Measurements from ENCODE around the gene RNASET2. TPM values are rescaled to one million over a fixed set of nuclear protein-coding genes. Genes with fewer than 3 reads are reported as not detected.

RNASET2 gene
- total RNA-seq, result 100 to 1,000 TPM in 1 of 4 donors, 10 to 100 TPM in 3; 65.6 to 169 (median 81.4) TPM

GRCh38 chr6:166956444-166957086, at the start of gene RNASET2:
TSS of gene RNASET2 (minus strand) at chr6:166956550. CDS start at chr6:166956182, 368 bp downstream.
- TF ChIP-seq CTCF (IDR thresholded peaks at IDR 0.05) (no peak), POLR2A (IDR thresholded peaks at IDR 0.05) (peak; percentile 87 to 89)
- H3K27ac ChIP-seq, result peak within 1 kb of the TSS; percentile 96 to 100 (median 98)
- H3K36me3 ChIP-seq, result no peaks in the 10 kb centered on the region
- peaks cover 0 to 33% (median 17%) of the 10 kb centered on the region in 4 donors for H3K4me1 ChIP-seq
- peak within 1 kb of the TSS; percentile 71 to 98 (median 92) for H3K4me3 ChIP-seq
- H3K27me3 ChIP-seq, result no peaks in the 10 kb centered on the region
- DNase-seq, result peak; percentile 97 to 100 (median 100)
- H3K9me3 ChIP-seq, result no peaks in the 10 kb centered on the region

- no peak overlapping the region for H3K4me3 ChIP-seq
- H3K27ac ChIP-seq, result no peak overlapping the region
- no peaks in the 10 kb centered on the region for H3K9me3 ChIP-seq
- no peak for TF ChIP-seq CTCF (IDR thresholded peaks at IDR 0.05)
- TF ChIP-seq POLR2A (IDR thresholded peaks at IDR 0.05), result no peak
- peaks cover 0 to 13% (median under 1%) of the 10 kb centered on the region in 4 donors for H3K4me1 ChIP-seq
- H3K27me3 ChIP-seq, result no peaks in the 10 kb centered on the region
- peaks cover 0 to 28% (median 0%) of the 10 kb centered on the region in 3 donors for H3K36me3 ChIP-seq
- DNase-seq, result no peak
Observed at GRCh38 chr6:167005350-167006159, 49.2 kb upstream of the RNASET2 start.

GRCh38 chr6:167000759-167001158, 44.4 kb upstream of the RNASET2 start:
- H3K27me3 ChIP-seq, result no peaks in the 10 kb centered on the region
- H3K4me1 ChIP-seq, result peaks cover 0 to 14% (median 7%) of the 10 kb centered on the region in 4 donors
- no peak for TF ChIP-seq POLR2A (IDR thresholded peaks at IDR 0.05)
- no peak for TF ChIP-seq CTCF (IDR thresholded peaks at IDR 0.05)
- no peak overlapping the region for H3K4me3 ChIP-seq
- no peak overlapping the region for H3K27ac ChIP-seq
- DNase-seq, result no peak
- peaks cover 0 to 17% (median 0%) of the 10 kb centered on the region in 3 donors for H3K36me3 ChIP-seq
- H3K9me3 ChIP-seq, result no peaks in the 10 kb centered on the region

GRCh38 chr6:166999884-167000253, 43.5 kb upstream of the RNASET2 start:
- Histone ChIP-seq H3K36me3 (peaks cover 0 to 13% (median 0%) of the 10 kb centered on the region in 3 donors), H3K27me3 (no peaks in the 10 kb centered on the region), H3K27ac (peak overlapping the region; percentile 62 to 80 (median 74)), H3K4me1 (peaks cover 0 to 14% (median 7%) of the 10 kb centered on the region in 4 donors), H3K9me3 (no peaks in the 10 kb centered on the region), H3K4me3 (peak overlapping the region; percentile 75 to 92 (median 88))
- TF ChIP-seq POLR2A (IDR thresholded peaks at IDR 0.05), result no peak
- TF ChIP-seq CTCF (IDR thresholded peaks at IDR 0.05), result no peak
- DNase-seq, result peak in 1 of 3 donors; percentile 68

GRCh38 chr6:166999145-166999883, 43.0 kb upstream of the RNASET2 start, which contains the start of gene CEP43:
TSS of gene CEP43 (plus strand) at chr6:166999397. CDS start at chr6:166999413, 16 bp downstream.
- H3K9me3 ChIP-seq, result no peaks in the 10 kb centered on the region
- H3K4me3 ChIP-seq, result peak within 1 kb of the TSS; percentile 75 to 92 (median 88)
- H3K4me1 ChIP-seq, result peaks cover 0 to 14% (median 7%) of the 10 kb centered on the region in 4 donors
- H3K36me3 ChIP-seq, result peaks cover 0 to 8% (median 0%) of the 10 kb centered on the region in 3 donors
- TF ChIP-seq POLR2A (IDR thresholded peaks at IDR 0.05), result peak in 1 of 2 donors; percentile 53
- TF ChIP-seq CTCF (IDR thresholded peaks at IDR 0.05), result peak; percentile 11 to 38 (median 20)
- H3K27ac ChIP-seq, result peak within 1 kb of the TSS; percentile 62 to 80 (median 74)
- no peaks in the 10 kb centered on the region for H3K27me3 ChIP-seq
- peak; percentile 93 to 98 (median 97) for DNase-seq

Data from Peyer's patch (tissue), 4 donors.